ENCODE measurements around the gene CTNNA3. TPM values are rescaled to one million over a fixed set of nuclear protein-coding genes. Genes with fewer than 3 reads are reported as not detected.

Gene CTNNA3
- polyA plus RNA-seq, 4 donors: 3.4 to 4.4 (median 4.0) TPM

DNA sequence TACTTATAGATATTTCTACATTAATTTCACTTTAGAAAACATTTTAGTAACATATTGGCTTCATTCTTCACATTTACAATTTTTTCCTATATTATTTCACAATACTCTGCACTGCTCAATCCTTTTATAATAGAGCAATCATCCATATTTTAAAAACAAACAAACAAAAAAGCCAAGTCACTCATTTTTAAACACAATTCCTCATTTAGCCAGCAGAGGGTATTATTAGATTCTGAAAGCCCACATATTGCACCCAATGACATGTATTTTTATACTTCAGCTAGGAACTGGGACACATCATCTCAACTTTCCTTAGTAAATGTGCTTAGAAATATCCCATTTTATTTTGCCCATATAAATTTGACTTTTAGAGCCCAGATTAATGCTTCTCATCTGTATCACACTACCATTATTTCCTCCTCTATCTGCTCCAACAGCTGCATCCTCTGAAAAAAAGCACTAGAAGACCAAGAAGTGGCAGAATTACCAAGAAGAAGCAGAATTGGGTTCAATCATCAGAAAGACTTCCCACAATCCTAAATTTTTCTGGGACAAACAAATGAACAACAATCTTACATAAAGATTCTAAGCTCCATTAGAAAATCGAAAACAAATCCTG lies 29.5 kb downstream of the CTNNA3 start:
- peak in 3 of 4 donors; percentile 3 to 7 (median 6) for DNase-seq (ENCODE audit: low read depth in 4 of 4, low spot score in 3 of 4)

DNA sequence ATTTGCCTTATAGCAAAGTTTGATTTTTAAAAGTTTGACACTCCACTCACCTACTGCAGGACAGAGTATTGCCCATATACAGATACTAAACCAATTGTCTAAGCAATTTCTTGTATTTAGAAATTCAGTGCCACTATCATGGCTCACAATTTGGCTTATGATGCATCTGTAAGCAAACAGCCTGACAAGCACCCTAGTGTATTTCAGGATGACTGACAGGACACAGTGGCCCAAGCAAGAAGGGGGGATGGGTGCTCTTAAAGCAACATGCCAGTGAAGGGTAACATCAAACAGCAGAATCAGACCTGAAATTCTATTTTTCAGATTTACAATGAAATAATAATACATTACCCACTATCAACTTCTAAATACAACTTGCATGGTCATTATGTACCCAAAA lies 30.5 kb downstream of the CTNNA3 start:
- DNase-seq (ENCODE audit: low read depth in 4 of 4, low spot score in 3 of 4): no peak

DNA sequence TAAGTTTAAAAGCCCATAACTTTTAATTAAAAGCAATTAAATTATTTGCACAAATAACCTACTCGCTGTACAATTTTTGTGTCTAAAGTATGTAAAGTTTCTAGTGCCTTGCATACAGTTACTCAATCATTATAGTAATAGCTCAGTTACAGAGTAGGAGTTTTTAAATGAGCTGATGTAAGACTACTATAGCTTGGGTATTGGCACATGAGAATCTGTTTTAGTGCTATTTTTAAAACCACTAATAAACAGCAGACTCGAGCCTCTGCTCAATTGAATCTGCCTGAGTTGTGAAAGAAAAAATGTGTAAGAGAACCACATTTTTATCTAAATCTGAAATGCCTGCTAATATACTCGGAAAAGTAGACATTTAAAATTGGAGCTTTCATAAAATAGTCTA lies 31.1 kb downstream of the CTNNA3 start:
- DNase-seq (ENCODE audit: low read depth in 4 of 4, low spot score in 3 of 4): no peak

DNA sequence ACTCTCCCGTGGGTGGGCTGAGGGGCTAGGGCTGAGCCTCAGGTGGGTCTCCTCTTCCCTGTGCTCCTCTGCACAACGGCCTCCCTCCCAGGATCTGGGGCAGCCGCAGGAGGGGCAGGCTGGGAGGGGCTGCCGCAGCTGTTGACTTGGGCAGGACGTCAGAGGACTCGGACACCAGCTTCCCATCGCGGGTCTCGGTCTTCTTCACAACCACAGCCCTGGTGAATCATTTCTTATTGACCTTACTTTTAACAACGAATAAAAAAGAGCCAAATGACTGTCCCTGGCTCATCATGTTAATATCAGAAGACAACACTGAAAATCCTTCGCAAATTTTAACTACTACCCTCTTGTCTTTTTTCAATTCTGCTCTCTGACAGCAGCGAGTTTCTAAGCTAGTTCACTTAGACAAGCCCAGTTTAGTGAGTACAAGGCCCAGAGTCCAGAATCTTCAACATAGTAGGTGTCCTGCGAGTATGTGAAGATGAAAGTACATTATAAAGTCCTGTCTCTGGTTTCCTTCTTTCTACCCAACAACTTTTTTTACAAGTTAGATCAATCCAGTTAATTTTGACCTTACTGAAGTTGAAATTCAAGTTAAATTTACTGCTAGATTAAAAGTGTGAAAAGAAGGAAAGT lies 32.4 kb downstream of the CTNNA3 start:
- DNase-seq (ENCODE audit: low read depth in 4 of 4, low spot score in 3 of 4): no peak

DNA sequence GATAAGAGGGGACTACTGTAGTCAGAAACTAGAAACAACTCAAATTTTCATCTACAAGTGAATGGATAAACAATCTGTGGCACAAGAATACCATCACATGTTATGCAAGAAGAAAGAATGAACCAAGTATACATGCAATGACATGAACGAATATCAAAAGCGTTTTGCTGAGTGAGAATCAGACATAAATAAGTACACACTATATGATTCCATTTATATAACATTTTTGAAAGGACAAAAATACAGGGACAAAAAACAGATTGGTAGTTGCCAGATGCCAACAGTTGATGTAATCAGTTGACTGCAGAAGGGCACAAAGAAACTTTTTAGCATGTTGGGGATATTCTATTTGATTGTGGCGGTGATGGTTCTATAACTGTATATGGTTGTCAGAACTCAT lies 33.6 kb downstream of the CTNNA3 start:
- no peak for DNase-seq (ENCODE audit: low read depth in 4 of 4, low spot score in 3 of 4)

DNA sequence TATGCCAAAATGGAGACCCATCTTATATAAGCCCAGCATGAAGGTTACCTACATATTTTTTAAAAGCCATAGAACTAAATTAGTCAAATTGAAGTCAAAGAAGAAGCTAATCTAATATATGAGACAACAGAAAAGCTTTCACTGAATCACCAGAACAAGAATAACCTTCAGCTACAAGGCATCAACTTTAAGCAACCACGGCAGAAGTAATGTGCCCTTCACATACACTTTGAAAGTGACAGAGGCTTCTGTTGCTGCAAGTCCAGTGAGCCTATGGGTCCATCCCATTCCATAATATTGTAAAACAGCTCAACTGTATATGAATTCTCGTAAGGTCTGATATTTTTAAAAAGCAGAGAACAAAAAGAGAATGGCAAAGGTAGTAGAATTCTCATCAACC lies 36.5 kb downstream of the CTNNA3 start:
- no peak for DNase-seq (ENCODE audit: low read depth in 4 of 4, low spot score in 3 of 4)

DNA sequence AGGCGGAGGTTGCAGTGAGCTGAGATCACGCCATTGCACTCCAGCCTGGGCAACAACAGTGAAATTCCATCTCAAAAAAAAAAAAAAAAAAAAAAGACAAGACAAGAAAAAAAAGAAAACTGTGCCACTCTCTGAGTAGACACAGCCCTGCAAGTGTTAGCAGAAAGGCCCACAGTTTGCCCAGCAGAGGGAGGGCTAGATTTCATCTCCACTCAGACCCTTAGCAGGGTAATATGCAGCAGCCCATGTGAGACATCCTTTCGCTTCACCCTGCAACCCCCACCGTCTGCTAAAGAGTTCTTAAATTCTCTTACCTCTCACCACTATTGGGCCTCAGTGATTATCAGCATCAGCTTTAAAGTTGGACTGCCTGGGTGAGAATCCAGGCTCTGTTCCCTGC lies 38.2 kb downstream of the CTNNA3 start:
- no peak for DNase-seq (ENCODE audit: low read depth in 4 of 4, low spot score in 3 of 4)

DNA sequence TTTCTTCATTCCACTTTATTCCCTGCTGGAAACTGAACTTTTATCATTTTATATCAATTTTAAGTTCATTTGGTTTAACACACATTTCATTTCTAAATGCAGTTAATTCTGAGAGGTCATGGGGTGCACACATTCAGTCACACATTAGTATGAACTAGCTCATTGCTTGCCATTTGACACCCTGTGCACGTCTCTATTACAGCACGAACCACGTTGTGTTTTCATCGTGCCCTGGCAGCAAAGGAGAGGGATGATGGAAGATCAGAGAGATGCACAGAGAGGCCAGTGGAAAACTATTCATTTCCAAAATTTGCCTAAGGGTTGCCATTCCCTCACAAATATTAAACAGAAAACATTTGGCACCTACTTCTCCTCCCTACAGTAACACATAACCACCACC lies 45.4 kb downstream of the CTNNA3 start:
- no peak for DNase-seq (ENCODE audit: low read depth in 4 of 4, low spot score in 3 of 4)

DNA sequence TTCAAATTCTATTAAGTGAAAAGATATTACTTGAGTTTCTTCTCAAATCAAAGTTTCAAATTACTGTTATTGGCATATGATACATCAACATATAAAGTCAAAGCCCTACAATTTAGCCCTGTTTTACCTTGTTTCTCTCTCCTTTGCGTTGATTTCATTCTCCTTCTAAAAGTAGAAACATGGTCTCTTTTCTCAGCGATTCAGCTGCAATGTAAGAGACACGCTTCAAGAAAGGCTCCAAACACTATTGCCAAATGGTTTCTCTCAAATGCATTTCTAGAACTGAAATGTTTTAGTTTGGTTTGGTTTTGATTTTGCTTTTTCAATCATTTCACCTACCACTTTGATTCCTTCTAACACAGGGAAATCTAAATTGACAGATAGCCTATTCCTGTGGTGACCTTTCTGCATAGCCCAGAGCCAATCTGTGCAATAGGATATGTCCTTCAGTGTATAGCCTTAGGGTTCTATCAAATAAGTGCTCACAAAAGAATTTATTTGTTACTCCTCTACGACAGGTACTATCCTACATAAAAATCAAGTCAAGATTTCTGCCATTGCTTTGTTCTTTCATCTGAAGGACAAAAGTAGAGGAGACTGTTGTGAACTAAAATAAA lies 47.3 kb downstream of the CTNNA3 start:
- no peak for DNase-seq (ENCODE audit: low read depth in 4 of 4, low spot score in 3 of 4)

DNA sequence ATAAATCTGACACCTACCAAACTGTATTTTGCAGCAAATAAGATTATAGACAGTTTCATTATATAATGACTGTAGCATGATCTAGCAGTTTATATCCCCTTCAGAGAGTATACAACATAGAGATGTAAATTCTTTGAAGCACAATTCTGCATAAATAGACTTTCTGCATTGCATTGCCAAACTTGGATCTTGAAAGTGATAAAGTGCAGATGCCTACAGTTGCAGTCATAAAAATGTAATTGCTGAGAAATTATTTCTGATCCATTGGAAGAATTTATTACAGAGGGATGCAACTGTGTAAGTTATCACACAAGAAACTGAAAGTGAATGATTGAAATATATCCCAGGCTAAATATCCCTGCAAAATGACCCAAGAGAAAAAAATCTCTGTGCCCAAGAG lies 65.1 kb downstream of the CTNNA3 start:
- DNase-seq (ENCODE audit: low read depth in 4 of 4, low spot score in 3 of 4): no peak

DNA sequence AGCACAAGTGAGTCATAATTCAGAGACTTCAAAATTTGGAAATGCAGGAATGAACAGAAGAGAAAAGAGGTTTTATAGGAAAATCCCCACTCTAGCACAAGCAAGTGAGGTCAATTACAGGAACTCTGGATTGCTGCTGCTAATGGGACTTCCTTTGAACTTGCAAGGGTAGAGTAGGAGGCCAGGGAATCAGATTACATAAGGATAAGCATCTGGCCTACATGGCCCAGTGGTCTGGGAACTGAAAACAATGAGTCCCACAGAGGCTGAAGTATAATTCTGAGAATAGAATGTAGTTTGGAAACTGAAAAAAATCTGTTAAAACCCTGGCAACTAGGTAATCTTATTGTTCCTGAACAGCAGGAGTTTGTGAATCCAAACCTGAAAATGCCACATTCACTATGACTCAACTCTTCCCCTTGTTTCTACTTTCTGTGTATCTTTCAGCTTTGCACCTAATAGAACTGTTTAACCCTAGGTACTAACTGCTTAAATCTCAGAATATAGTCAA lies 66.5 kb downstream of the CTNNA3 start:
- peak in 3 of 4 donors; percentile 20 to 44 (median 41) for DNase-seq (ENCODE audit: low read depth in 4 of 4, low spot score in 3 of 4)

DNA sequence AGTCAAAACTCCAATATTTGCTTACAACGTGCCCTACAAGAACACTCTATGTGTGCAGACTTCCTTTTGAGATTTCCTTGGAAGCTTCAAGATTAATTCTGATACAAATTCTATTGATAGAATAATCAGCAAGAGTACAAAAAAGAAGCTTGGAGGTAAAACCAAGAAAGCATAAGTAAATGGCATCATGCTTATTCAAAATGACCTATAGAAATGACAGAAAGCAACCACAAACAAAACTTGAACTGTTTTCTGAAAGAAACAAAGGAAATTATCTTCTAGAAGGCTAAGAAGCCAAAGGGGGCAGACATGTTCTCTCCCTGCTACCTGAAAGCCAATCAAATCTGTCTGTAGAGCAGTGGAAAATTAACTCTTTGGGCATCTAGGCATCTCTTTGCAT lies 73.0 kb downstream of the CTNNA3 start:
- DNase-seq (ENCODE audit: low read depth in 4 of 4, low spot score in 3 of 4): no peak

DNA sequence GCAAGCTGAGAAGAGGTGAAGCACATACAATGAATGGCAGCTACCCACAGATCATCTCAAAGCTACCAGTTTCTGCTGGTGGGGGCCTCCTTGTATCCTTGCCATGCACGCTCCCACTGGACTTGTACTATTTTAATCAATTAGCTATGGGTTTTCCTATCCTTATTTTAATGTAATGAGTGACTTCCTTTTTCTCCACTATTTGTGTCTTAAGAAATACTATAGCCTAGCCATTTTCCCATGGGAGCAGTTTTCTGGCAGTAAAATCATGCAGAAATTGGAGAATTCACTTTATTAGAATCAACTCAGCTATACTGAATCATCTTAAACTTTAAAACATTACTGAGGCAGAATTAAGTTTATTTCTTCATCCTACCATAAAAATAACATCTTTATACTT lies 73.5 kb downstream of the CTNNA3 start:
- no peak for DNase-seq (ENCODE audit: low read depth in 4 of 4, low spot score in 3 of 4)

DNA sequence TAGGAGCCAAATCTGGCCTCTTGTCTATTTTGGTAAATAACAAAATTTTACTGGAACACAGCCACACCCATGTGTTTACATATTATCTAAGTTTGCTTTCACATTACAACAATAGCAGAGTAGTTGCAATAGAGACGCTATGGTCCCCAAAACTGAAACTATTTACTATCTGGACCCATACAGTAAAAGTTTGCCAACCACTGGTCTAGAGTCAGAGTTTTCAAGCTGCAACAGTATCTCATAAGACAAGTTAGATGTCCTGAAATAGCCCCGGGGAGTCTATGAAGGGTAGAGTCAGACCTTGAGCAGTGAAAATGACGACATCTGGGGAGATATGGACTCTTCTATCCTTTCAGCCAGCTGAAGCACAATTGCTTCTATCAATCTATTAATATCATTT lies 74.2 kb downstream of the CTNNA3 start:
- no peak for DNase-seq (ENCODE audit: low read depth in 4 of 4, low spot score in 3 of 4)

DNA sequence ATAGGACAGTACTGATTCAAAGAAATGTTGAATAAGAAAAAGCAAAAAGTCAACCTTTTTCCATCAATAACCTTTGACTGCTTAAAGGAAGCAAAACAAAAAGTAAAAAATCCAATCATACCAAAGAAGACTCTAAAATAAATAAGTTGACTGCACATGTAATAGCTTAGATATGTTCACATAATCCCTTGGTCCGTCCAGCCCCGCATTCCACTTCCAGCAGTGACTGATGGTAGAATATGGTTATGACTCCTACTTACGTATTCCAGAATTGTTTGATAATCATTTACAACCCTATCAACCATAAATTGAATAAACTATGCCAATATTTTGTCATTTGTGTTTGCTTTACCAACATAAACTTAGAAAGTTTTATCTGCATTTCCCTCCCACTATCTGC lies 77.9 kb downstream of the CTNNA3 start:
- no peak for DNase-seq (ENCODE audit: low read depth in 4 of 4, low spot score in 3 of 4)

DNA sequence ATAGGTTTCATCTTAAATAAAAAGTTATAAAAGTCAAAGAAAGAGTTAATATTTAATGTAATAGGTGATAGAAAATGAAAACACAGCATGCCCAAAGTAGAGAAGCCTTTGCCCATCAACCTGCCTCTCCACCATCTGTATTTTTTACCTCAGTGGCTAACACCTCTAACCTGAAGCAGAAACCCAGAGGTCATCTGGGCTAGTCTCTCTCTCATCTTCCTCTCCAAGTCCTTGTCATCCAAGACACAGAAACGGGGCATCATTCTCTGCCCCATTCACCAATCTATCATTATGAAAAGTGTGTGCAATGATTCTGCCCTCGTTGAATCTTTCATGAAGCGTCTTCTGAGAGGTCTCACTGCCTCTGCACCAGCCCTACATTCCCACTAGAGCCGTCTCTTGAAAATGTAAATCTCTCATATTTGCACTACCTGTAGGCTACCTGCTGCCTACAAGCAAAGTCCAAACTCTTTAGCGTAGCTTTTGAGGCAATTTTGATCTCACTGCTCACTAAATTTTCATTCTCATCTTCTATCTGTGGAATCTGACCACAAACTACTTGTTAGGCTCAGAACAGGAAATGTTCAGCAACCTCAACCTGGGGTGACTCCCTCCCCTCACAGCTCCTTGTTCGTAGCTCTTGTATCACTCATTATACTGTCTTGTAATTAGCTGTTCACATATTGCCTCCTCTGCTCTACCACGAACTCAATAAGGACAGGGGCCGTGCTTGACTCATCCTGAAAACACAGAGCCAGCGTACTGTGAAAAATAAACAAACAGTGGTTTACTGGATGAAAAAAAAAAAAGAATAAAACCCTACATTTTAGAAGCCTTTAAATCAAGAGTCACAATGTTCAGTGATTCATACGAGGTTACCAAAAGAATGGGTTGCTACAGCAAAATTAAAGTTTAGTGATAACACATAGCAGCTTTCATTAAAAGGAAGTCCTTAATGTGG lies 83.1 kb downstream of the CTNNA3 start:
- DNase-seq (ENCODE audit: low read depth in 4 of 4, low spot score in 3 of 4): no peak

DNA sequence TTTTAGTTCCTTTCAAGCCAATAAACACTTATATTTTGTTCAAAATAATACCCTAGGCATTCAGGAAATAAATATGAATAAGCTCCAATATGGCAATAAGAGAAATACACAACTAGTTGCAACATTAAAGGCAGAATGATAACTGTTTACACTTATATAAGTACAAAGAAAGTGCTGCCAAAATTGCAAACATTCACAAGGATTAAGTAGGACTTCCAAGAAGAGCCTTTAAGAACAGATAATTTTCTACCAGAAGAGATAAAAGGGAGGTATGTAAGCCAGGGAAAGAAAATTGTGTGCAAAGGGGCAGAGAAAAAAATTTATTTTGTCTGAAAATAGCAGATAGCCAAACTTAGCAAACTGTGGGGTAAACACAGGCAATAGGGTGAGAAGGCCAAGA lies 83.8 kb downstream of the CTNNA3 start:
- DNase-seq (ENCODE audit: low read depth in 4 of 4, low spot score in 3 of 4): no peak

DNA sequence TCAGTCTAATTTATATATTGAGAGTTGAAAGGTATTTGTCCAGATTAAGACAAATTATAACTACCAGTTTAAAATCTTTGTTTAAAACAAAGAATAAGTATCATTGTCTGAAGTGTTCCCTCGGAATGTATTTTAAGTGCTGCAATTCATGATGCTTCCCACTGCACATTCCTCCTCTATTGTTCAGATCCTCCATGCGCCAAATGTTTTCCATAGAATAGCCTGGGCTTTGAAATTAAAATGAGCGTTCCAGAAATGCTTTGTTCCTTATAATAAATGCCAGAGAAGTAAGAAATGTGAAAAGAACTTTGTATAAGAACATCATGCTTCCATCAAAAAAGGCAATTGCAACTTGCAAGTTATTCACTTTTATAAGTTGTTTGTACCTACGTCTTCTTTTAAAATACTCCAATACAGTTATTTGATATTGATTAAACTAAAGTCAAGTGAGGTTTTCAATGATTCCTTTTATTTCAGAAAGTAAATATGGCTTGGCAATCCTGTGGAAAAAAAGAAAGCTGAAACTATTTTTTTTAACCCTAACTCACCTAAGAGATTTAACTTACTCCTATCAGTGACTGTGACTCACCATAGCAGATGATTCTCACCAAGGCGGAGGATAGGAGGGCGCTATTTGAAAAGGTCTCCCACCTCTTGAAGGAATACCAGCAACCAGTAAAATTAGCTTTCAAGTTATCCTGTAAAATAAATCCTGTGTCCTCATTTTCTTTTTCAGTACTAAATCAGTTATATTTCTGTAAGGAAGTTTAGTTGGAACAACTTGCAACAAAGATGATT lies 85.8 kb downstream of the CTNNA3 start:
- DNase-seq (ENCODE audit: low read depth in 4 of 4, low spot score in 3 of 4): no peak

DNA sequence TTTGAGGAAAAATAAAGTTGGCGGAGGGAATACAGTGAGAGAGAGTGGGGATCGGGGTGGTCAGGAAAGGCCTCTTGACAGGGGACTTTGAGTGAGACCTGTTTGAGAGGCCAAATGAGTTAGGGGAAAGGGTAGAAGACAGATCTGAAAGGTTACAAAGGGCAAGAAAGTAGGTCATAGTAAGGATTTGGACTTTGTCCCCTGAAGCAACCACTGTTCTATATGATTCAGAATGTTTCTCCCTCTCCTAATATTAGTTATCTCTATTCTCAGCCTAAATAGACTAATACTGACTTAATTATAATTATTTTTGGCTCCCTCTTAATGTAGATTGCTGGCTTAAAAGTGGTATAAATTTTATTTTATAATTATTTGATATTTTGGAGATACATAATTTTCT lies 88.0 kb downstream of the CTNNA3 start:
- DNase-seq (ENCODE audit: low read depth in 4 of 4, low spot score in 3 of 4): no peak

DNA sequence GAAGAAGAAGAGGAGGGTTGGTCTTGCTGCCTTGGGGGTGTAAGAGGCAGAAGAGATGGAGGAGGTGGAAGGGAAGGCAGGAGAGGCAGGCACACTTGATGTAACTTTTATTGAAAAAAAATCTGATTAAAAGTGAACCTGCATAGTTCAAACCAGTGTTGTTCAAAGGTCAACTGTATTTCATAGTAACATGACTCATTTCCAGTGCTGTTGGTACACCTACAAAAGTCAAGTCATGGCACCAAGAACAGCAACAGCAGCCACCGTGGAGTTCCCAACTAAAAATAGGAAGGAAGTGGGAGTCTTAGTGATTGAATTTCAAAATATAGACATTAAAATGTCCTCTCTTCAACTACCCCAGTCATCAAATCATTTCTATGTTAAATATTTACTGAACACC lies 88.5 kb downstream of the CTNNA3 start:
- DNase-seq (ENCODE audit: low read depth in 4 of 4, low spot score in 3 of 4): no peak
